Measurements from ENCODE around the gene TMEM267. TPM values are rescaled to one million over a fixed set of nuclear protein-coding genes. Genes with fewer than 3 reads are reported as not detected.

Gene TMEM267
- polyA plus RNA-seq, 1 donor from 2014 or later: 8.0 TPM

GRCh38 chr5:43412644-43413043, 71.0 kb downstream of the TMEM267 start:
- H3K27ac ChIP-seq (ENCODE audit: low read length): no peak overlapping the region
- H3K9me2 ChIP-seq (ENCODE audit: insufficient read depth, low read length): no peaks in the 10 kb centered on the region
- no peaks in the 10 kb centered on the region for H3K36me3 ChIP-seq (ENCODE audit: insufficient read depth, low read length)
- no peak overlapping the region for H3K9ac ChIP-seq (ENCODE audit: low read length)
- H4K20me1 ChIP-seq (ENCODE audit: insufficient read depth): no peaks in the 10 kb centered on the region
- no peak overlapping the region for H2AFZ ChIP-seq (ENCODE audit: low read depth, low read length)
- no peak for TF ChIP-seq POLR2AphosphoS5 (IDR thresholded peaks at IDR 0.05)
- TF ChIP-seq TAF1 (IDR thresholded peaks at IDR 0.05; ENCODE audit: low read depth): no peak
- no peaks in the 10 kb centered on the region for H3F3A ChIP-seq (ENCODE audit: insufficient read depth, low read length, poor library complexity, severe bottlenecking)
- no peak overlapping the region for H3K4me3 ChIP-seq (ENCODE audit: low read length)
- no peaks in the 10 kb centered on the region for H3K79me2 ChIP-seq (replicated peaks; ENCODE audit: insufficient read depth, low read length)
- no peak overlapping the region for H3K4me2 ChIP-seq (ENCODE audit: low read length)
- no peaks in the 10 kb centered on the region for H3K9me3 ChIP-seq (ENCODE audit: low read length)
- no peaks in the 10 kb centered on the region for H3K27me3 ChIP-seq (ENCODE audit: insufficient read depth, low read depth, low read length)

- Histone ChIP-seq H3K9ac (ENCODE audit: low read length) (no peak within 1 kb of the TSS), H3K36me3 (ENCODE audit: insufficient read depth, low read length) (no peaks in the 10 kb centered on the region), H4K20me1 (ENCODE audit: insufficient read depth) (no peaks in the 10 kb centered on the region), H3K9me2 (ENCODE audit: insufficient read depth, low read length) (no peaks in the 10 kb centered on the region), H3K9me3 (ENCODE audit: low read length) (no peaks in the 10 kb centered on the region), H3K79me2 (replicated peaks; ENCODE audit: insufficient read depth, low read length) (no peaks in the 10 kb centered on the region), H3K4me3 (ENCODE audit: low read length) (no peak within 1 kb of the TSS), H3K27ac (ENCODE audit: low read length) (no peak within 1 kb of the TSS), H3K4me2 (ENCODE audit: low read length) (no peak within 1 kb of the TSS), H3F3A (ENCODE audit: insufficient read depth, low read length, poor library complexity, severe bottlenecking) (no peaks in the 10 kb centered on the region), H3K27me3 (ENCODE audit: insufficient read depth, low read depth, low read length) (no peaks in the 10 kb centered on the region), H2AFZ (ENCODE audit: low read depth, low read length) (no peak within 1 kb of the TSS)
- TF ChIP-seq REST (IDR thresholded peaks at IDR 0.05; ENCODE audit: borderline replicate concordance): no peak
- no peak for TF ChIP-seq MXI1 (conservative IDR thresholded peaks at IDR 0.05; ENCODE audit: poor library complexity, severe bottlenecking)
- no peak for TF ChIP-seq TAF1 (IDR thresholded peaks at IDR 0.05; ENCODE audit: low read depth)
- TF ChIP-seq POLR2AphosphoS5 (IDR thresholded peaks at IDR 0.05): no peak
- no peak for TF ChIP-seq EZH2 (IDR thresholded peaks at IDR 0.05; ENCODE audit: borderline replicate concordance, insufficient read depth, low read length, poor library complexity, severe bottlenecking)
- no peak for TF ChIP-seq SMC3 (conservative IDR thresholded peaks at IDR 0.05; ENCODE audit: poor library complexity)
- no peak for TF ChIP-seq RAD21 (conservative IDR thresholded peaks at IDR 0.05)
- no peak for TF ChIP-seq EP300 (conservative IDR thresholded peaks at IDR 0.05; ENCODE audit: poor library complexity, severe bottlenecking)
- TF ChIP-seq CTCF (IDR thresholded peaks at IDR 0.05; ENCODE audit: poor library complexity, severe bottlenecking): no peak
These were observed 71.5 kb downstream of the TMEM267 start, which contains the start of gene CCL28 for GRCh38 chr5:43412156-43412555. CCL28 (minus strand) TSS chr5:43412391; CDS start chr5:43412316, 75 bp downstream.

- Histone ChIP-seq H3K4me2 (ENCODE audit: low read length) (no peak overlapping the region), H3K36me3 (ENCODE audit: insufficient read depth, low read length) (no peaks in the 10 kb centered on the region), H3F3A (ENCODE audit: insufficient read depth, low read length, poor library complexity, severe bottlenecking) (no peaks in the 10 kb centered on the region), H3K9me3 (ENCODE audit: low read length) (no peaks in the 10 kb centered on the region), H3K27ac (ENCODE audit: low read length) (no peak overlapping the region), H3K27me3 (ENCODE audit: insufficient read depth, low read depth, low read length) (no peaks in the 10 kb centered on the region), H2AFZ (ENCODE audit: low read depth, low read length) (no peak overlapping the region), H3K79me2 (replicated peaks; ENCODE audit: insufficient read depth, low read length) (no peaks in the 10 kb centered on the region), H3K9ac (ENCODE audit: low read length) (no peak overlapping the region), H4K20me1 (ENCODE audit: insufficient read depth) (no peaks in the 10 kb centered on the region), H3K4me3 (ENCODE audit: low read length) (no peak overlapping the region), H3K9me2 (ENCODE audit: insufficient read depth, low read length) (no peaks in the 10 kb centered on the region)
- TF ChIP-seq EP300 (conservative IDR thresholded peaks at IDR 0.05; ENCODE audit: poor library complexity, severe bottlenecking) (no peak), EZH2 (IDR thresholded peaks at IDR 0.05; ENCODE audit: borderline replicate concordance, insufficient read depth, low read length, poor library complexity, severe bottlenecking) (no peak), SMC3 (conservative IDR thresholded peaks at IDR 0.05; ENCODE audit: poor library complexity) (no peak), RAD21 (conservative IDR thresholded peaks at IDR 0.05) (no peak), REST (IDR thresholded peaks at IDR 0.05; ENCODE audit: borderline replicate concordance) (no peak), CTCF (IDR thresholded peaks at IDR 0.05; ENCODE audit: poor library complexity, severe bottlenecking) (no peak), POLR2AphosphoS5 (IDR thresholded peaks at IDR 0.05) (no peak), MXI1 (conservative IDR thresholded peaks at IDR 0.05; ENCODE audit: poor library complexity, severe bottlenecking) (no peak), TAF1 (IDR thresholded peaks at IDR 0.05; ENCODE audit: low read depth) (no peak)
These were observed 72.2 kb downstream of the TMEM267 start for GRCh38 chr5:43411495-43411894.

All from neural cell (in vitro differentiated cells).